Medulla oblongata (tissue), 1 donor: ENCODE data around the gene LYPD4.

Source experiments
- DNase-seq: peaks from one replicate; pipeline ENCODE4 v3.0.0-alpha.2; 2015; ENCODE audit errors: extremely low spot score

LYPD4 gene, protein sequence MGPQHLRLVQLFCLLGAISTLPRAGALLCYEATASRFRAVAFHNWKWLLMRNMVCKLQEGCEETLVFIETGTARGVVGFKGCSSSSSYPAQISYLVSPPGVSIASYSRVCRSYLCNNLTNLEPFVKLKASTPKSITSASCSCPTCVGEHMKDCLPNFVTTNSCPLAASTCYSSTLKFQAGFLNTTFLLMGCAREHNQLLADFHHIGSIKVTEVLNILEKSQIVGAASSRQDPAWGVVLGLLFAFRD

DNA sequence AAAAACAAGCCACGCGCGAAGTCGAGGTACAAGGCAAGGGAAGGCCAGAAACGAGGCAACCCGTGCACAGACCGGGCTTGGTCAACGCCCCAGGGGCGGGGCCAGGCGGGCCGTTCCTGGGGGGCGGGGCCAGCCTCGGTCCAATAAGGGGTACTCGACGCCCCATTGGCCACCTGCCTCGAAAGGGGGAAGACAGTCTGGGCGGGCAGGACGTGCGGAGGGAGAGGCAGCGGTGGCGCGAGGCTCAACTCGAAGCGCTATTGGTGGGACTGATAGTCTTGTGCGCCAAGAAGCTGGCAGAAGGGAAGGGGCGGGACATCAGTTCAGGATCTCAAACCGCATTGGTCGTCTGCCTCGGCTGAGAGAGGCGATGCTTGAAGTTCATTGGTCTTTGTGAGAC lies at the start of gene LYPD4:
Gene LYPD4 (minus strand): TSS at position 83 of the 400 bp plus-strand sequence. CDS start 5,398 bp downstream, outside the sequence.
- no peak for DNase-seq

- DNase-seq: no peak
Measured at GRCh38 chr19:41893899-41894298, 49.4 kb upstream of the LYPD4 start.

DNA sequence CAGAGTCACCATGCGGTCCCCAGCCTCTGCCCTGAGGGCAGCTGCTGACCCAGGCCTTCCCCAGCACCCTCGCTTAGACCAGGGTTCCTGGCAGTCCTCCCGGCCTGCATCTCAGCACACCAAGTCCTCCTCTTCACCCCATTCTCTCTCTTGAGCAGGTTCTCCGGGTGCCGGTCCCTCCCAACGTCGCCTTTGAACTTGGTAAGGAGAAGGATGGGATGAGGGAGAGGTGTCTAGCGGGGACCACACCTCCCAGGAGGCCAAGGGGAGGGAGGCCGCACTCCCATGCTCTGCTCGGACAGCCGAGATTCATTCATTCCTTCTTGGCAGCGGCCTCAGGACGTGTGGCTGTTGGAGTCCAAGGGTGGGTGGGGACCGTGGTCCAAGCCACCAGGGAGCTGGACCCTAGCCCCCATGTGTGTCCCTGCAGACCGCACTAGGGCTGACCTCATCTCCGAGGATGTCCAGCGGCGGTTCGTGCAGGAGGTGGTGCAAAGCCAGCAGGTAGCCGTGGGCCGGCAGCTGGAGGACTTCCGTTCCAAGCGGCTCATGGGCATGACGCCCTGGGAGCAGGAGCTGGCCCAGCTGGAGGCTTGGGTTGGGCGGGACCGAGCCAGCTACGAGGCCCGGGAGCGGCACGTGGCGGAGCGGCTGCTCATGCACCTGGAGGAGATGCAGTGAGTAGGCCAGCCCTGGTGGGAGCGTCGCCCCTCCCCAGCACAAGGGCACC lies 47.9 kb upstream of the LYPD4 start:
- DNase-seq: no peak

- DNase-seq: no peak
Measured at GRCh38 chr19:41890936-41891335, 46.5 kb upstream of the LYPD4 start.

GRCh38 chr19:41889896-41890295 lies 45.4 kb upstream of the LYPD4 start:
- DNase-seq: no peak

DNA sequence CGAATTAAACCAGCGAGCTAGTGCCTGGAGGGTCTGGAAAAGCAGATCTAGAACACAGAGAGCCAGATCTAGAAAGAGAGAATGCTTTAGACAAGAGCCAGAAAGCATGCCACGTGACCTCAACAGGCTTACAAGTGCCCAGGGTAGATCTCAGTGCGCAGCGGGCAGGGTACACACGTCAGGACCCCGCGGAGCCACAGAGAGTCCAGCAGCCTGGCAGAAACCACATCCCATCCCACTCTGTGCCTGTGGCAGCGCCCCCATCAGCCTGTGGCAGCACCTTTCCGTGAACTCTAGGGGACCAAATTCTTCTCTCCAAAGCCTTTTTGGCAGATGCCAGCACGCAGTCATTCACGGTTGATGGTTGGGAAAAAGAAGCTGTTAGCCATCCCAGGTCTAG lies 44.4 kb upstream of the LYPD4 start:
- no peak for DNase-seq

DNA sequence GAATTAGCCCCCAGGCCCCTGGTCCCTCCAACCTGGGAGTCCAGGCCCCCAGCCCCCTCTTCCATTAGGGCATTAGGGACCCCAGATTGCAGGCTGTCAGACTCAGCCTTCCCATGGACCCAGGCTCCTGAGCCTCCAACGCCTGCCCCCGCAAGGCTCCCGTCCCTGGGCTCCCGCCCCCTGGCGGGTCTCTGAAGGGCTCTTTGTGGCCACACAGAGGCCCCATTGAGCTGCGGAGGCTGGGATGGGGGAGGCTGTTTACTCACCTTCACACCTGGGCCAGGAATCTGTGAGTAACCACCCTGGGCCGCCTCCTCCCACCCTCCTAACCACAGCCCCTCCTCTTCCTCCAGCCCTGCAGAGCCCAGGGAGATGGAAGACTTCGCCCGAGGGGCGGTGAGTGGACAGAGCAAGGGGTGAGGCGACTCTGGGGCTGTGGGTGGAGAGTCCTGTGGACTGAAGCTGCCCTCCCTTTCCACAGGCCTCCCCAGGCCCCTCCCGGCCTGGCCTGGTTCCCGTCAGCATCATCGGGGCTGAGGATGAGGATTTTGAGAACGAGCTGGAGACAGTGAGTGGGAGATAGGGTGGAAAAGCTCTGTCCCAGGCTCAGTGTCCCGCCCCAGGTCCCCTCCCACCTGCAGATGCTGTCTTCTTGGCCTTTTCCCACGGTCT lies 43.4 kb upstream of the LYPD4 start:
- DNase-seq: peak; percentile 74

GRCh38 chr19:41886761-41887710 lies 42.6 kb upstream of the LYPD4 start:
- DNase-seq: no peak

DNA sequence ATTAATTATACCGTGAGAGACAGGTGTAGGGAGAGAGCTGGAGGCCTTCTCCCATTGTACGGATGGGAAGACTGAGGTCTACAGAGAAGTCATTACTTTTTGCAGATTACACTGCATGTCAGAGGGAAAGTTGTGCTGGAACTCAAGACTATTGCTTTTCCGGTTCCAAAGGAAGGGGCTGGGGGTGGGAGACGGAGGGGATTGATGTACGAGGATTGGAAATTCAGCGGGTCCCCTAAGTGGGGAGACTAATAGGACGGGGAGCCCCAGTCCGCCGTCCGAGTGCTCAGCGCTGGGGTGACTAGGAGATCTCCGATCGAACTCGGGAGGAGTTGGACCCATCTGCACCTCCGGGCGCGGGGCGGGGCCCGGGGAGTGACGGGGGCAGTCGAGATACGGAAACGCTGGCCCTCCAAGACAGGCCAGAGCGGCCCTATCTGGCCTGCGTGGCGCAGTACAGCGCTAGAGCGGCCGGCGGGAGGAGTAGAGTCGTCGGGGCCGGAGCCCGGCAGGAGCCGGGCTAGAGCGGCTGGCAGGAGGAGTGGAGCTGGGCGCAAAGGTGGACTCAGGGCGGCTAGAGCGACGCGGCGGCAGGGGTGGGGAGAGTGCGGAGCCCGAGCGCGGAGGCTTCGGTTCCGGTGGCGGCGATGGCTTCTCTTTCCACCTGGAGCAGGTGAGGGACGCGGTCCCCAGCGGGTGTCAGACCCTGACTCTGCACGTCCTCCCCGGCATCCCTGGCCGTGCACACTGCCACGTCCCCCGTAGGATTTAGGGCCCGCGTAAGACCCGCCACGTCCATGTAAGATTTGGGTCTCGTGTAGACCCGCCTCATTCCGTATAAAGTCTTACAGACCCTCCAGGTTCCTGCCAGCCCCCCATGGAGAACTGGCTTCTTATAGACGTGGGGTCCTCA lies 39.6 kb upstream of the LYPD4 start:
- DNase-seq: peak; percentile 97

- no peak for DNase-seq
Measured at GRCh38 chr19:41883463-41883820, 39.0 kb upstream of the LYPD4 start.

DNA sequence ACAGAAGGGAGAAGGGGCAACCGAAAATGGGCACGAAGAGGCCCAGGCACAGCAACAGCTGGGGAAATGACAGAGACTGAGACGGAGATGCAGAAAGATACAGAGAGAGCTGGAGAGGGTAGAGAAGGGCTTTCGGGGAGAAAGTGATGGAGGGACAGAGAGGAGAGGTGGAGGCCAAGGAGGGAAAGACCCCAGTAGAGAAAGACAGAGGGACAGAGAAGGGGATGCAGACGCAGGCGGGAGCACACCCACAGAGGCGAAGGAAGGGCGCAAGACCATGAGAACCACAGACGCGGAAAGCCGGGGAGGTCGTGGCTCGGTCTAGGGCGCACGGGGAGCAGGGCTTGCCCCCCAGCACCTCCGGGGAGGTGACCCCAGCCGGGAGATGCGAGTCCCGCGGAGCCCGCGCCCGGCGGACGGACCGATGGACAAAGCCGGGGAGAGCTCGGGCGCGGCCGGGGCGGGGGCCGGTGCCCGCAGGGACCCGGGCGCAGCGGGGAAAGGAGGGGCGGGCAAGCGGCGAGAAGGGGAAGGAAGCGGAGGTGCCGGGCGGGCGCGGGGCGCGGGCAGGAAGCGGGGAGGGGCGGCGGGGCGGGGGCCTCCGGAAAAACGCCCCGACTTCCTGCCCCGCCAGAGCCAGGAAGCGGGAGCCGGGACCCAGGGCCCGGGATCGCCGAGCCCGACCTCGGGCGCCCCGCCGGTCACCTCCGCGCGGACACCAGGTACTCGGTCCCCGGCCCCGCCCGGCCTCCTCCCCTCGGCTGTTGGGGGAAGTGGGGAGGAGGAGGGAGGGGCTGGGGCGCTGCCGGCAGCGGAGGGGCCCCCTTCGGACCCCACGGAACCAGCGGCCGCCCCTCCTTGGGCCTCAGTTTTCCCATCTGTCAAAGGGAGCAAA lies 38.3 kb upstream of the LYPD4 start, which contains the start of gene ARHGEF1:
Gene ARHGEF1 (plus strand): TSS at position 617 of the 895 bp plus-strand sequence. CDS start 4,899 bp downstream, outside the sequence.
- no peak for DNase-seq

GRCh38 chr19:41880329-41880708 lies 35.8 kb upstream of the LYPD4 start:
- DNase-seq: no peak

DNA sequence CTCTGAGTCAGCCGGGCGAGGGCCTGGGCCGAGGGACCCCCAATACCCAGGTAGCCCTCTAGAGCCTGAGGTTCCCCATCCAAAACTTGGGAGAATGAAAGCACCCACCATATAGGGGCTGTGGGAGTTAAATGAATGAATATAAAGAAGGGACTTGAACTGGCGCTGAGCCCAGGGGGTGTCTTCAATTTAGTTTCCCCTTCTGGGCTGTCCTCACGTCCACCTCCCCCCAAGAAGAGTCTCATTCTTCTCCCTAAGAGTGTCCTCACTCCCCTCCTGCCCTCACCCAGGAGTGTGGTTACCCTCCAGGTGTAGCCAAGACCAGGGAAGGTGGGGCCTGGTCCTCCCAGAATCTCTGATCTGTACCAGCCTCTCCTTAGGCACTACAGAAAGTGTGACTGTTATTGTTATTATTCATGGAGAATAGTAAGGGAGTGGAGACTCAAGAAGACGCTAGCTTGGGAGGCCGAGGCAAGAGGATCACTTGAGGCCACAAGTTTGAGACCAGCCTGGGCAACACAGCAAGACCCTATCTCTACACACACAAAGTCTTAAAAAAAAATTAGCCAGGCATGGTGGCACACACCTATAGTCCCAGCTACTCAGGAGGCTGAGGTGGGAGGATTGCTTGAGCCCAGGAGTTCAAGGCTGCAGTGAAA lies 35.3 kb upstream of the LYPD4 start:
- DNase-seq: no peak

DNA sequence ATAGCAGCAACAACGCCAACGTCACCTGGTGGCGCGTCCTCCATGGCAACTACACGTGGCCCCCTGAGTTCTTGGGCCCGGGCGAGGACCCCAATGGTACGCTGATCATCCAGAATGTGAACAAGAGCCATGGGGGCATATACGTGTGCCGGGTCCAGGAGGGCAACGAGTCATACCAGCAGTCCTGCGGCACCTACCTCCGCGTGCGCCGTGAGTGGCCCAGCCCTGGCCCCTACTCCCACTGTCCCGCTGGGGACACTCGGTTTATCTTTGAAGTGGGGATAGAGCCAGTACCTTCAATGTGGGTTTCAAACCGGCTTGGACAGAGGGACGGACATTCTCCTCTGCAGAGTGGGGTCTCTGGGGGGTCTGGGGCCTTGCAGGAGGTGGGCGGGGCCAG lies 34.6 kb upstream of the LYPD4 start:
- DNase-seq: no peak

- DNase-seq: no peak
Measured at GRCh38 chr19:41877916-41878905, 33.7 kb upstream of the LYPD4 start.

DNA sequence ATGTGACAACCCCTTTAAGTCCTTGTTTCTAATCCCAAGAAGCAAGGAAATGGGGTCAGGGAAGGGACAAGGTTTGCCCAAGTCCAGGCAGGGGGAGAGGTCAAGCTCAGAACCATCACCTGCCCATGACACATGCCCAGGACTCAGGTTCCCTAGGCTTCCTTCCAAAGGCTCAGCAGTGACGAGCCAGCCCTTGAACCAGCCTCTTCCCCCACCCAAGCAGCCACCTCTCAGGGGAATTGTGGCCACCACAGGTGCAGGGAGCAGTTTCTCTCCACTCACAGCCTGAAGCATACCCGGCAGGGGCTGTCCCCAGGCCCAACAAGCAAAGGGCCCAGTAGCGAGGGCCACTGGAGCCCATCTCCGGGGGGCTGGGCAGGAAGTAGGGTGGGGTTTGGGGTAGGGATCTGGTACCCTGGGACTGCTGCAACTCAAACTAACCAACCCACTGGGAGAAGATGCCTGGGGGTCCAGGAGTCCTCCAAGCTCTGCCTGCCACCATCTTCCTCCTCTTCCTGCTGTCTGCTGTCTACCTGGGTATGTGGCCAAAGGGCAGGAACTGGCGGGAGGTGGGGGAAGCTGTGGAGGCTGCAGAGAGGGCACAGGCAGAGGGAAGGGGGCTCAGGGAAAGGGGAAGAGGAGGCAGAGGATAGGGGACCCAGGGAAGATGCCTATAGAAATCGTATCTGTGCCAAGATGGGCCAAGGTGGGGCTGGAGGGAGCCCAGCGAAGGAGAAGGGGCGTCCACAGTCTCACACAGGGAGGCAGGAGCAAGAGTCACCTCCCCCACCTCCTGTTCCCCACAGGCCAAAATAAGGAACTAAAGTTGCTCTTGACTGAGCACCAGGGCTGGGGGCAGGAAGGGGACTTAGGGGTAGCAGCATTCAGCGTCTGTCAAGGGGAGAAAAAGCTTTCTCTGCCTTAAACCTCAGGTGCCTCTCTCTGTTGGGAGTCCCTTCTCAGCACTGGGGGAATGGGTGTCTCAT lies 32.7 kb upstream of the LYPD4 start, which contains the start of gene CD79A:
Gene CD79A (plus strand): TSS at position 433 of the 986 bp plus-strand sequence. CDS start 26 bp downstream, at position 459.
- DNase-seq: no peak
